HG03159 (cell line): ENCODE results near the gene STIM1.
A peak's percentile ranks its signal among the peaks of the same experiment; 100 is the strongest.
"Not testable (repeated sequence)": the region's sequence is repeated elsewhere in the genome, so short reads cannot be mapped to it uniquely, and the experiment has no call there.

ENCODE experiments used
- ATAC-seq: cut with Tn5 transposase; IDR thresholded peaks from one replicate; pipeline ENCODE4 v1.9.1; 2021; ENCODE audit warnings: mild to moderate bottlenecking, moderate library complexity; ENCODE audit not compliant: unreplicated experiment

STIM1 gene

DNA sequence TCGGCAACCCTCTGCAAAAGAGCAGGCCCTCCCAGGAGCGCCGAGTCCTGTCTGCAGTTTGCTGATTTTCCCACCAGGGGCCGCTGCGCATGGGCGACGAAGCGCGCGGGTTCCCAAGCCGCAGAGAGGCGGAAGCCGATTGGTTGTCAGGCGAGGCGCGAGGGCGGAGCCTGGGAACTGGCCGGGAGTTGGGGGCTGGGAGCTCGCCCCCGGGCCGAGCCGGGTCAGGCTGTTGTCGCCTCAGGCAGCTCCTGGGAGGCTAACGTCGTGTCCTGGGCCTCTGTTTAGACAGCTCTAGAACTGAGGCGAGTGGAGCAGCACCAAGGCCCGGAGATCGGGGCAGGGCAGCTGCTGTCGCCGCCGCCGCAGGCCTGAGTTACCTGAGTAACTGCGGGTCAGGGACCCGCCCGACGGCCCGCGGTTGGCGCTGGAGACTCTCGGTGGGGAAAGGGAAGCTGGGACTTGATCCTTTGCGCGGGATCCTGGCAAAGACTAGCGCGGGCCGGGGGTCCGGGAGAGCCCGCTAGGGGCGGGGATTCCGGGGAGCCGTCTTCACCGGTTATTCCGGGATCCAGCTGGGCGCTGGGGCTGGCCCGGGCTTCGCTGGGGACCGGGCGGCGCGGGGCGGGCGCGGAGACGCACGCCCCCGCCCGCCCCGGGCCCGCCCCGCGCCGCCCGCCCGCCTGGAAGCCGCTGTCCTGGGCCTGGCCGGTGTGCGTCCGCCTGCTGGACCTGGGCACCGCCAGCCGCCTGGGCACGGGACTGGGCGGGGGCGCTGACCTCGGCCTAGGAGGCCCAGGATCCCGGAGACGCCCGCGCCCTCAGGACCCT is at the start of gene STIM1:
TSS of gene STIM1 (plus strand) at position 688 of the 831 bp plus-strand sequence. CDS start 607 bp downstream, outside the sequence.
- ATAC-seq, result peak; percentile 59

DNA sequence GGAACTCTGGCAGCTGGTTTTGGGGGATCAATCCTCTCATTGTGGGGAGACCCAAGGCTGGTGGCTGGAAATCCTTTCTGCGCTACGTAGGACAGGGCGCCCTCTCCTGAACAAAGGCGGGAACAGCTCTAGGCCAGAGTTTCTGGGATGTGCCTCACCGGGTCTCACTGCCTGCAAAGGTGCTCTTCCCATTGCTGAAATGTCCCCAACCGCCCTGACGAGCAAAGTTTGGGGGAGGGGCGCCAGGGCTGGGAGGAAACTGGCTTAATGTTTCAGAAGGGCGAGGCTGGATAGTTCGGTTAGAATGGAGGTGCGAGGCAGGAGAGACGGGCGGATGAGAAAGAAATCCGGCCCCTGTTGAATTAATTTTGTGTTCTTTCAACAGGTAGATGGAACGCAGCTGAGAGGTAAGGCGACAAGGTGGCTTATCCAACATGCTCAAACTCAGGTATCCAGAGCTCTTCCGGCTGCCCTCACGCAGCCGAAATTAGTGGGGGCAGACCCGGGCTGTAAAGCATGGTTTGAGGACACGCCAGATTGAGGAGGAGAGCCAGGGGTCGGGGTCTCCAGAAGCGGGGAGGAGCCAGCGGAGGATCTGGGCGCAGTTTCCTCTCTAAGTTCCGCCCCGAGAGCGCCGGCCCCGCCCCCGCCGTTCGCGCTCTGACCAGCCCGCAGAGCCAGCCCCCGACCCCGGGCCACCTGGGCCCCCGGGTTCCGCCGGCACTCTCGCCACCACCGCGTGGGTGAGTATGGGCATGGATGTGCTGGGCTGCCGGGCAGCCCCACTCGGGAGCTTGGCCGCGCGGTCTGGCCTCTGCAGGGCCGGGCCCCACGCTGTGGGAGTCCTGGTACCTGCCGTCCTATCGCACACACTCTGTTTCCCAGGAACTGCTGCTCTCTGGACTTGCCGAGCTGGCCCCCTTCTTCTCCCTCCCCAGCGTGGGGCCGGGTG is 47.3 kb upstream of the STIM1 start, which contains the start of gene PGAP2:
TSS of gene PGAP2 (plus strand) at position 652 of the 952 bp plus-strand sequence. CDS start 2,700 bp downstream, outside the sequence.
- ATAC-seq, result peak; percentile 62

DNA sequence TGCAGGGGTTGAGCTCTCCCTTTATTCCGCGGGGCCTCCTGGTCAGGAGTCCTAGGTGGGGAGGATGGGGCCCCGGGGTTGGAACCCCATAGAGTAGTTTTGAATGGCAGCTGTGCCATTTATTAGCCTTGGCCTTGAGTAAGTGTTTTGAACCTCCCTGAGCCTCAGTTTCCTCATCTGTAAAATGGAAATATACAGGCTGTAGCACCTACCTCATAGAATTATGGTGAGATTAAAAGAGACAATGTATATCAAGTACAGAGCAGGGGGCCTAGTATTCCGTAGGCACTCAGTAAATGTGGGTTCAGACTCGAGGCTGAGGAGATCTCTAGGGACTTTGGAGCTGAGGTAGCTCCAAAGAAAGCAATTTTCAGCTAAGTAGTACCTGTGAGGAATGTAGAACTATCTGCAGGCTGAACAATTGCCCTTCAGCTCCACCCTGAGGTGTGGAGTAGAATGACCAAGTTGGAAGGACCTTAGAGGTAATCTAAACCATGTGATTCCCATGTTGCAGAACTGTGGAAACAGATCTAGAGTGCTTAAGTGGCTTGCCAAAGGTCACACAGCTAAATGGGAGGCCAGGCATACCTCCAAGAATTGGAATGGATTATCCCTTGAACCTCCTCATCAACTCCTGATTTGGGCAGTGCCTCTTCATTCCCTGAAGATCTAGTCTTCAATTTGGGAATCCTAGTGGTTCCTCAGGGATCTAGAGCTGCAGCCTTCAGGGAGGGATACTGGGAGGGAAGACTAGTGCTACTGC is 46.4 kb upstream of the STIM1 start:
- ATAC-seq, result peak; percentile 74

DNA sequence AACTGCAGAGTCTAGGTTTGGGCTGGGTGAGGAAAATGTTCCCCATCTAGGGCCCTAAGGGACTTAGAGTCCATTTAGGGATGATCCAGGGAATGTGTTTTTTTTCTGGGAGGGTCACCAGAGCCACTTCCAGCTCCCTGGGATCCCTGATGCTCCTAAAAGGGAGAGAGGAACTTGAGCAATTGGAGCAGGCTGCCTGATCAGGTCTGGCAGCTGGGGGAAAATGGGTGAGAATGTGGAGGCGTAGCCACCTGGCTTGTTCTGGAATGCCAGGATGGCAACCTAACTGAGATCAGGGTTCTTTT is 45.9 kb upstream of the STIM1 start:
- no peak for ATAC-seq

DNA sequence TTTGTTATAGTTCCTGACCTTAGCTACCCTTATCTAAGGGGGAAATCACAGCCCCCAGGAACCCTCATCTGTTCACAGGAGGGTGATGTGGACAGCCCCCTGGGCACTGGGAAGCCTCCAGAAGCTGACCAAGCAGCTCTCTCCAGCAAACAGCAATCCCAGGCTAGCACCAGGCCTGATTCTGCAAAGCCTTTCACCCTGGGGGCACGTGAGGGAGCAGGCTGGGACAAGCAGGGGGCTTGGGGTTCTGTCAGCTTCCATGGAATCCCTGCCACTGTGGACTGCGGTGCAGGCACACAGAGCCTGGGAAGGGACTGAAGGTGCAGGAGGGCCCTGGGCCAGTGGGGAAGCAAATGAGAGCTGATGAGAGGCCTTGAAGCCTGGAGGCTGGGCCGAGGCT is 45.0 kb upstream of the STIM1 start:
- ATAC-seq, result no peak

DNA sequence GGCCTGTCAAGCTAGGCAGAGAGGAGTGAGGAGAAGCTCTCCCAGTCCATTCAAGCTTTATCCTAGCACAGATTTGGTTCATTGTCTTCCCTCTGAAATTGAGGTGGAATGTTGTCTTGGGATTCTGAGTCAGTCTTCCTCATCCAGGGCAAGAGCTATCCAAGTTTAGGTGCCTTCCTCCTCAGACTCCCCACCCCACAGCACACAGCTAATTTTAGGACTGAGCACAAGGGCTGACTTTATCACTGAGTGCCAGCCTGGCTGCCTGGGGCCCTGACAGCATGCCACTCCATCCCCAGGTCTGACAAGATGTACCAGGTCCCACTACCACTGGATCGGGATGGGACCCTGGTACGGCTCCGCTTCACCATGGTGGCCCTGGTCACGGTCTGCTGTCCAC is 44.5 kb upstream of the STIM1 start:
- no peak for ATAC-seq

DNA sequence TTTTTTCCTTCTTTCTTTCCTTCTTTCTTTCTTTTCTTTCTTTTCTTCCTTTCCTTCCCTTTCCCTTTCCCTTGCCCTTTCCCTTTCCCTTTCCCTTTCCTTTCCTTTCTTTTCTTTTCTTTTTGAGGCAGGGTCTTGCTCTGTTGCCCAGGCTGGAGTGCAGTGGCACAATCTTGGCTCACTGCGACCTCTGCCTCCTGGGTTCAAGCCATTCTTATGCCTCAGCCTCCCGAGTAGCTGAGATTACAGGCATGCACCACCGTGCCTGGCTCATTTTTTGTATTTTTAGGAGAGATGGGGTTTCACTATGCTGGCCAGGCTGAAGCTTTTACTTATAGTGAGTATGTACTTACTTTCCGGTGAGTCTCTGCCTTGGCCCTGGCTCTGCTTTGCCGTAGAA is 40.6 kb upstream of the STIM1 start:
- ATAC-seq, result not testable (repeated sequence)

DNA sequence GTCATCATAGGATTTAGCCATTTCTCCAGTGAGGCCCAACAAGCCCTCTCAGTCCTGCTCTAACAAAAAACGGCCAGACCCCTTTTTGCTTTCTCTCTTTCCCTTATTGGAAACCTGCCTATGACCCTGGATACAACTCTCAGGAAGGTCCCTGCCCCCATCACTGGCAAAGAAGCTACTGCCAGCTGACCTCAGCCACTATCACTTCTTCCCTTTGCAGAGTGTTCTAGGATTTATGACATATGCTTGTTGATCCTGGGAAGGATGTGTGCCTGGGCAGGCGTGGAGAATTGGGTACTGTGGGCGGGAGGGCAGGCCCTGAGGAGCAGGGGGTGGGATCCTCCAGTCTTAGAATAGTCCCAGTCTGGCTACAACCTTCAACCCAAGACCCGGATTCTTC is 39.6 kb upstream of the STIM1 start:
- ATAC-seq, result no peak

DNA sequence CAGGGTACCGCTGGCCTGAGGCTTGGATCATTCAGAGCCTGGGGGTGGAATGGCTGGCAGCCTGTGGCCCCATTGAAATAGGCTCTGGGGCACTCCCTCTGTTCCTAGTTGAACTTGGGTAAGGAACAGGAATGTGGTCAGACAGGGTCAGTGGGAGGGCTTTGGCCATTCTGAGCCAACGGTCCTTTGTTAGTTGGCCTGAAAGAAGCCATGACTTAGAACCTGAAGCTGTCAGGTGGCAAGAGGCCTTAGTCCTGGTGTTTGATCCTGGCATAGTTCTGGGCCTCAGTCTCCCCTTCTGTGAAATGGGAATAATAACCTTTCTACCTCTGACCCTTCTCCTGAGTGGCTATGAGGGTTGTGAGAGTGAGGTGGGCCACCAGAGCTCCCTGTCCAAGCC is 38.8 kb upstream of the STIM1 start:
- no peak for ATAC-seq

DNA sequence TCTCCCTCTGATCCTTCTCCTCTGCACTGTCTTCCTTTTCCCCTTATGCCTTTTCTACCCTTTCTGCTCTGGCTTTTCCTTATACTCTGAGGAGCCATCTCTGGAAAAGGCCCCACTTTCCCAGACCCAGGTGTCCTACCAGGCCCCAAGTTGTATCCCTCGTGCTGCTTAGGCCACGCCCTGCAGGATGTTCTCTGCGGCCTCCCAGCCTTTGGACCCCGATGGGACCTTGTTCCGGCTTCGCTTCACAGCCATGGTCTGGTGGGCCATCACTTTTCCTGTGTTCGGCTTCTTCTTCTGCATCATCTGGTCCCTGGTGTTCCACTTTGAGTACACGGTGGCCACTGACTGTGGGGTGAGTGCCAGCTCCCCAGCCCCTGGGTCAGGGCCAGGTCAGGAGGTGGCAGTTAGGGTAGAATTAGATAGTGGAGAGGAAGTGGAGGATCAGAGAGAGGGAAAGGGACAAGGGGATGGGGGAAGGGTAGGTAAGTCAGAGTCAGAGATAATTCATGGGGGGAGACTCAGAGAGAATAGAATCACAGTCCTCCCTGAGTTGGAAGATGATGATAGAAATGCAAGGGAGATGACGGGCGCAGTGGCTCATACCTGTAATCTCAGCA is 38.2 kb upstream of the STIM1 start:
- ATAC-seq, result no peak

DNA sequence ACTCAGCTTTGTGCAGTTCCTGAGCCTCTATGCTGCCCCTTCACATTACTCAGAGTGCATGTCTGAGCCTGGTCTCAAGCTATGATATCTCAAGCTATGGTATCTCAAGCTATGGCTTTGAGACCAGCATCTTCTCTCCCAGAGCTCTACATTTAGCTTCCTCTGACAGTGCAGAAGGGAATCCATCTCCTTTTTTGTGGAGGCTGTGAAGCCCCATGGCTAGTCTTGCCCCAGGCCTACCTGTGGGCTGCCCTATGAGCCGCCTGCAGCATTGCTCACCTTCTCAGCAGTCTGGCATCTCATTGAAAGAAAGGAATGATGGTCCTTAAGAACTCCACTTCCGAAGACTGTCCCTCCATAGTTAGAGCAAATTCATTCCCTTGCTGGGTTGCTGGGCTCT is 34.5 kb upstream of the STIM1 start:
- ATAC-seq, result no peak

DNA sequence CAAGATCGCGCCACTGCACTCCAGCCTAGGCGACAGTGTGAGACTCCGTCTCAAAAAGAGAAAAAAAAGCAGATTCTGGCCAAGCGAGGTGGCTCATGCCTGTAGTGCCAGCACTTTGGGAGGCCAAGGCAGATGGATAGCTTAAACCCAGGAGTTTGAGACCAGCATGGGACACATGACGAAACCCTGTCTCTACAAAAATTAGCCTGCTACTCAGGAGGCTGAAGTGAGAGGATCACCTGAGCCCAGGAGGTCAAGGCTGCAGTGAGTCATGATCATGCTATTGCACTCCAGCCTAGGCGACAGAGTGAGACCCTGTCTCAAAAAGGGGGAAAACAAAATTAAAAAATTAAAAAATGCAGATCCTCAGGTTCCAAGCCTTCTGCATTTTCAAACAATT is 33.2 kb upstream of the STIM1 start:
- no peak for ATAC-seq

DNA sequence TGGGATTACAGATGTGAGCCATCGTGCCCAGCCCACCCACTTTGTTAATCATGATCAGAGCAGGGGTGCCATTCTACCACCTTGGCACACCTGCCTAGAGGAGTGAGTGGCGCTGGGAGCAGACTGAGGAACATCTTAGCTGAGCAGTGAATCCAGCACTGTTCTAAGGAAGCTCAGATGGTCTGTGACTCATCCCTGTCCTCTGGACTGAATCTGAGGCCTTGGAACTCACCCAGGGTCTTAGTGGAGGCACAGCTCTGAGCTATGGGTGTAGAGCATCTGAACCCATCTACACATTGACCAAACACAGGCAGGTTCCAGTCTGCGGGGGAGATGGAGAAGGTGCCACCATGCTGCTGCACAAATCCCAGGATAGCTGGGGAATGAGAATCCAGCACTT is 32.2 kb upstream of the STIM1 start:
- no peak for ATAC-seq

DNA sequence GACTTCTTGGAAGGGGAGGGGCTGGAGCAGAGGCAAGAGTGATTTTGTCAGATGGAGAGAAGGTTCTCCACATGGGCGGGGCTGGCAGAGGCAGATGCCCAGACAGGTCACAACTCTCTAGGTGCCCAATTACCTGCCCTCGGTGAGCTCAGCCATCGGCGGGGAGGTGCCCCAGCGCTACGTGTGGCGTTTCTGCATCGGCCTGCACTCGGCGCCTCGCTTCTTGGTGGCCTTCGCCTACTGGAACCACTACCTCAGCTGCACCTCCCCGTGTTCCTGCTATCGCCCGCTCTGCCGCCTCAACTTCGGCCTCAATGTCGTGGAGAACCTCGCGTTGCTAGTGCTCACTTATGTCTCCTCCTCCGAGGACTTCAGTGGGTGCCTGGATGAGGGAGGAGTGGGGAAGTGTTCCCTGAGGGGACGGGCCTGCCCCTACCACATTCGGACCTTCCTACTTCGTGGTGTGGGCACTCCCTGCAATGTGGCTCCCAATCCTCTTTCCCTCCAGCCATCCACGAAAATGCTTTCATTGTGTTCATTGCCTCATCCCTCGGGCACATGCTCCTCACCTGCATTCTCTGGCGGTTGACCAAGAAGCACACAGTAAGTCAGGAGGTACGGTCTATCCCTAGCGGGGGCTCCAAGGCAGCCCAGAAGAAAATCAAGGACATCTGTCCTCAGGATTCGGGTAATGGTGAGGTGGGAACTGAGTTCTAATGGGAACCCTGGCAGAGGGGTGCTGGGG is 31.5 kb upstream of the STIM1 start:
- ATAC-seq, result no peak

DNA sequence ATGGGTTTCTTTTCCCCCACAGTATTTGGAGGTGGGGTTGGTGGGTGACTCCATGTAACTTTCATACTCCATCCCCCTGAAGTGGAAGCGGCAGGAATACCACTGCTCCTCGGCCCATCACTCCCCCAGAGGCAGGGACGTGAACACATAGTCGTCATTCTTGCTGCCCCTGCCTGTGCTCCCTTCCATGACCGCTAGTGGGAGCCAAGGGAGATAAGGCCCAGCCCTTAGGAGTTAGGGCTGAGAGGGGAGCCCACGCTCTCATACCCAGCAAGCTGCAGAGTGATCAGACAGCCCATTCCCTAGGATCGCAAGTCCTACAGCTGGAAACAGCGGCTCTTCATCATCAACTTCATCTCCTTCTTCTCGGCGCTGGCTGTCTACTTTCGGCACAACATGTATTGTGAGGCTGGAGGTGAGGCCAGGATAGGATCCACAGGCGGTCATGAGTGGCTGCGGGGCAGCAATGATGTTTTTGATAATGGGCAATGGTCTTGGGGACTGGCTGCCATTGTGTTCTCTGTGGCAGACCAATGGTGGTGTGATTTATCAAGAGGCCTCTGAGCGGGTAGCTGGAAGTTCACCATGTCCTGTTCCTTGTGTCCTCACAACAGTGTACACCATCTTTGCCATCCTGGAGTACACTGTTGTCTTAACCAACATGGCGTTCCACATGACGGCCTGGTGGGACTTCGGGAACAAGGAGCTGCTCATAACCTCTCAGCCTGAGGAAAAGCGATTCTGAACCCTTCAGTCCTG is 30.6 kb upstream of the STIM1 start:
- peak; percentile 87 for ATAC-seq

DNA sequence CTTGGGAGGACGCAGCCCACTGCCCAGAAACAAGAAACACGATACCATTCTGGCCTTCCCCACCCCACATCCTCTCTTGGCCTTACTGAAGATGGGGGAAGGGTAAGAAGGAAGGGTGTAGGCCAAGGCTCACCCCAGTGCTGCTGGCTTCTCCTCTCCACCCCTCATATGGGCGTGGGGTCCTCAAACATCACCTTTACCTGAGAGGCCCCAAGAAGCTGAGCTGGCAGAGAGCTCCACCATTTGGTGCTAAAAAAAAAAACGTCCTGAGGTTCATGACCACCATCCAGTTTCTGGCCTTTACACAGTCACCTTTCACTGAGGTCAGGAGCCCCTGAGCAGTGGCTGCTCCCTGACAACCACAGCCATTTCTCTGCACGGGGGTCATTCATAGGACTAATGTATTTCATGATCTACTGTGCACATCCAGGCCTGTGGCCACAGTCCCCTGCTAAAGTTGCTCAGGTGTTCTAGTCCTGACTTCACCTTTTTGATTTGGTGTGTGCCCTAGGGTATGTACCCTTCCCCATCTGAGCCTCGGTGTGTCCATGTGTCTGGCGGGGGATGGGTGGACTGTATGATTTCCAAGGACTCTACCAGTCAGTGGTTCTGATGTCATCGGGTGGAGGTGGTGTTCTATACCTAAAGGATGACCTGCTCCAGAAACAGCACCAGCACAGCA is 29.9 kb upstream of the STIM1 start:
- ATAC-seq, result no peak

DNA sequence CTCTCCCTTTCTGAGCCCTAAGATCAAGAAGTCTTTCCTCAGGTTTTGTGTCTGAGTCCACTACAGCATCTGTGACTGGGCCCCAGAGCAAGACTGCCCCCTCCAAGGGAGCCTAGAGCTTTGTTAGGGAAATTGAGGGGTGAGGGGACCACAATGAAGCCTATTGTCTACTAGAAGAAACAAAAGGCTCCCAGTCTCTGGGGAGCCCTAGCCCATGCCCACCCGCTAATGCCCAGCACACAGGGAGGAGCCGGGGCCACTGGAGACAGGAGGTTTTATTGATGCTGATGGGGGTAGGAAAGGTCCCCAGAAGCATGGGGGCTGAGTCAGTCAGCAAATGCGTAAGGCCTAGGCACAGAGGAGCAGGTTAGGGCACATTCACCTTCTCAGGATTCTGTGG is 28.7 kb upstream of the STIM1 start:
- ATAC-seq, result no peak

DNA sequence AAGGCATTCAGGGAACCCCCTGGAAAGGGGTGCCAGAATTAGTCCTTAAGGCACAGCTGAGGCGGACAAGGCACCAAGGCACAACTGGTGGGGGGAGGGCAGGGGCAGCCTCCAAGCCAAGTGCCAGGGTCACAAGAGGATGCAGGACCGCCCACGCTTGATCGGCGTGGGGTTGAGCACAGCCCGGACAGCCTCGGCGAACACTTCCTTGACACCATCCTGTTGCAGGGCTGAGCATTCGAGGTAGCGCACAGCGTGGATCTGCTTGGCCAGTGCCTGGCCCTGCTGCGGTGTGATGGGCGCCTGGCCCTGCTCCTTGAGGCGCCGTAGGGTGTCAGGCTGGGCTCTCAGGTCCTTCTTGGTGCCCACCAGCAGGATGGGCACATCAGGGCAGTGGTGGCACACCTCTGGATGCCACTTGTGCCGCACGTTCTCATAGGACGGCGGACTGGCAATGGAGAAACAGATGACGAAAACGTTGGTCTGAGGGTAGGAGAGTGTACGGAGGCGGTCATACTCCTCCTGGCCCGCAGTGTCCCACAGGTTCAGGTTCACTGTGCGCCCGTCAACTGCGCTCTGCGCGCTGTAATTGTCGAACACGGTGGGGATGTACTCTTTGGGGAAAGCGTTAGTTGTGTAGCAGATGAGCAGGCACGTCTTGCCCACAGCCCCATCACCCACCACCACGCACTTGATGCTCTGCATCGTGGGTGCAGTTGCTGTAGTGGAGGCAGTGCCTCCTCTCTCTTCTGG is 27.9 kb upstream of the STIM1 start:
- no peak for ATAC-seq
